NCI-H2171 (cell line): ENCODE measurements around the gene UGT1A3.
"Not testable (repeated sequence)": the region's sequence is repeated elsewhere in the genome, so short reads cannot be mapped to it uniquely, and the experiment has no call there.

Experiments
- DNase-seq: peaks from one replicate; lab custom pipeline; 2025; lab: John Stamatoyannopoulos, UW

UGT1A3 gene

GRCh38 chr2:233707940-233708644 lies 20.8 kb upstream of the UGT1A3 start:
- DNase-seq, result no peak

- DNase-seq, result no peak
These were observed 19.9 kb upstream of the UGT1A3 start for GRCh38 chr2:233708942-233709341.

GRCh38 chr2:233711312-233712008 lies 17.4 kb upstream of the UGT1A3 start:
- peak; percentile 19 for DNase-seq

GRCh38 chr2:233712611-233713261 lies 16.1 kb upstream of the UGT1A3 start, which contains the start of gene UGT1A5:
UGT1A5 (plus strand) TSS chr2:233712907; CDS start chr2:233712992, 85 bp downstream.
- no peak for DNase-seq

- DNase-seq, result no peak
These were observed 15.6 kb upstream of the UGT1A3 start for GRCh38 chr2:233713262-233713615.

- no peak for DNase-seq
These were observed 14.7 kb upstream of the UGT1A3 start for GRCh38 chr2:233714121-233714520.

GRCh38 chr2:233718552-233718951 lies 10.3 kb upstream of the UGT1A3 start, which contains the start of gene UGT1A4:
UGT1A4 (plus strand) TSS chr2:233718736; CDS start chr2:233718821, 85 bp downstream.
- no peak for DNase-seq

GRCh38 chr2:233736868-233737653 lies 8.2 kb downstream of the UGT1A3 start:
- DNase-seq, result not testable (repeated sequence)

GRCh38 chr2:233740870-233741269 lies 12.0 kb downstream of the UGT1A3 start:
- no peak for DNase-seq

GRCh38 chr2:233743464-233744259 lies 14.8 kb downstream of the UGT1A3 start:
- no peak for DNase-seq

- no peak for DNase-seq
These were observed 16.4 kb downstream of the UGT1A3 start for GRCh38 chr2:233745073-233745755.

- not testable (repeated sequence) for DNase-seq
These were observed 17.0 kb downstream of the UGT1A3 start for GRCh38 chr2:233745838-233746237.

- DNase-seq, result no peak
These were observed 17.8 kb downstream of the UGT1A3 start for GRCh38 chr2:233746475-233747282.

- DNase-seq, result no peak
These were observed 18.4 kb downstream of the UGT1A3 start for GRCh38 chr2:233747283-233747544.

GRCh38 chr2:233750689-233751088 lies 21.8 kb downstream of the UGT1A3 start:
- DNase-seq, result not testable (repeated sequence)

- DNase-seq, result not testable (repeated sequence)
These were observed 22.6 kb downstream of the UGT1A3 start for GRCh38 chr2:233751212-233752009.

- no peak for DNase-seq
These were observed 26.2 kb downstream of the UGT1A3 start for GRCh38 chr2:233754872-233755611.

- DNase-seq, result no peak
These were observed 27.7 kb downstream of the UGT1A3 start for GRCh38 chr2:233756429-233757081.
